Skin epidermis (tissue), 12 donors: ENCODE data around the gene MAPK4.
A peak's percentile ranks its signal among the peaks of the same experiment; 100 is the strongest.

Experiments used
- H3K27ac ChIP-seq, 21 experiments: fragments of 200-600 bp; sonication (generic) in 11 of 21; one replicate each; pipeline ENCODE4 v1.5.0; 2020; ENCODE audit warnings: mild to moderate bottlenecking in 3 of 21, inconsistent platforms in 2 of 21, moderate library complexity in 2 of 21
- H3K4me3 ChIP-seq, 7 experiments: fragments of 200-600 bp; sonication (generic) in 2 of 7; one replicate each; pipeline ENCODE4 v1.5.0; 2020; ENCODE audit warnings: inconsistent platforms in 2 of 7, mild to moderate bottlenecking in 2 of 7, moderate library complexity in 1 of 7

Gene MAPK4

DNA sequence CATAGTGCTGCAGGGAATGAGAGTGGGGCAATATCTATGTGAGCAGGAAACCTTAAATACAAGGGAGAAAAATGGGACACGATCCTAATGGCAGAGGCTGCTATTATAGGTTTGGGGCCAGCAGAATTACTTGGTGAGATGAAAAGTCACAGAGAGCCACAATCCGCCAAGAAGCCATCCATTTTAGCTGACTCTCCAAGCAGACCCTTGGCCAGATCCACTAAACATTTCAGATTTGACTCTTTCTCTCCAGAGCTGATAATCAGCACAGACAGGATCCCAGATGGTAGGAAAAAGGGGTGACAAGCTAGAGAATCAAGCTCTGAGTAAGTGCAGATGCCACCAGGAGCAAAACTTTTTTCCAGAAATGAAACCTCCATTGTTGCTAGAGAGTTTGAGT is 61.5 kb downstream of the MAPK4 start:
- Histone ChIP-seq H3K27ac (no peak overlapping the region), H3K4me3 (no peak overlapping the region)

- Histone ChIP-seq H3K4me3 (no peak overlapping the region), H3K27ac (no peak overlapping the region)
Measured at GRCh38 chr18:50622320-50622719, 62.4 kb downstream of the MAPK4 start.

DNA sequence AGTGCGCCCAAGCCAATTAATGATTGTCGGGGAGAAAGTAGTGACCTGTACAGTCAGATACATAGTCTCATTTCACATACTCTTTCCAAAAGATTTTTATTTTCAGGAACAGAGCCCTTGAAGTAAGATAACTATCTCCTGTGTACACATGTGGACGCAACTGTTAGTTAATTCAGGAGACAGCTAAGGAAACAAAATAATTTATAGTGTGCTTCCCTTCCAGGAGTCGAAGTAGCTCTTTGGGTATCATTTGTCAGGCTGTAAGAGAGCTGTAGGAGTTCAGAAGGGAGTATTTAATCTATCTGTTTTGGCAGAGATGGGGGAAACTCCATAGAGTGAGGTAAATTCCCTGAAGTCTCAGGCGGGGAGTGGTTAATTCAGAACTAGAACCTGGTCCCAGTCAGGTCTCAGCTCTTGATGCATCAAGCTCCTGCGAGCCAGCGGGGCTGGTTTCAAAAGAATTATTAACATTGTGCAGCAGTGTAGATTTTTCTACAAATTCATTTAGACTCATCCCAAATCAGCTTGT is 63.0 kb downstream of the MAPK4 start:
- Histone ChIP-seq H3K27ac (no peak overlapping the region), H3K4me3 (no peak overlapping the region)

GRCh38 chr18:50623694-50624352 is 63.9 kb downstream of the MAPK4 start:
- Histone ChIP-seq H3K4me3 (no peak overlapping the region), H3K27ac (no peak overlapping the region)

GRCh38 chr18:50624981-50625380 is 65.1 kb downstream of the MAPK4 start:
- no peak overlapping the region for H3K27ac ChIP-seq
- H3K4me3 ChIP-seq = no peak overlapping the region

- no peak overlapping the region for H3K4me3 ChIP-seq
- H3K27ac ChIP-seq = no peak overlapping the region
Measured at GRCh38 chr18:50626317-50626716, 66.4 kb downstream of the MAPK4 start.

- Histone ChIP-seq H3K4me3 (no peak overlapping the region), H3K27ac (no peak overlapping the region)
Measured at GRCh38 chr18:50627594-50628532, 68.0 kb downstream of the MAPK4 start.

DNA sequence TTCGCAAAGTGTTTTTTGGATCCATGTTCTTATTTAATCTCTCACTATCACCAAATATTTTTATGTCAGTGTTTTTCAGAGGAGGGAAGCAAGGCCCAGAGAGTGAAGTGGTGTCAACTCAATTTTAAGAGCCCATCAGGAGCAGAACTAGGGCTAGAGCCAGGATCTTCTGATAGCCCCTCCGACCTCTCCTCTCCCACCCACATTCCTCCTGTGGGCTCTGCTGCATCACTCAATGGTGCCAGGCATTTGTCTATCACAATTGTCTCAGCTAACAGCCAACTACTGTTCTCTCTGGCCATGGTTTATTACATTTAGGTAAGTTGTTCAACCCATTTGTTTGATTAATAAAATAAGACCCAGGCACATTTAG is 68.6 kb downstream of the MAPK4 start:
- H3K4me3 ChIP-seq = no peak overlapping the region
- H3K27ac ChIP-seq = no peak overlapping the region

DNA sequence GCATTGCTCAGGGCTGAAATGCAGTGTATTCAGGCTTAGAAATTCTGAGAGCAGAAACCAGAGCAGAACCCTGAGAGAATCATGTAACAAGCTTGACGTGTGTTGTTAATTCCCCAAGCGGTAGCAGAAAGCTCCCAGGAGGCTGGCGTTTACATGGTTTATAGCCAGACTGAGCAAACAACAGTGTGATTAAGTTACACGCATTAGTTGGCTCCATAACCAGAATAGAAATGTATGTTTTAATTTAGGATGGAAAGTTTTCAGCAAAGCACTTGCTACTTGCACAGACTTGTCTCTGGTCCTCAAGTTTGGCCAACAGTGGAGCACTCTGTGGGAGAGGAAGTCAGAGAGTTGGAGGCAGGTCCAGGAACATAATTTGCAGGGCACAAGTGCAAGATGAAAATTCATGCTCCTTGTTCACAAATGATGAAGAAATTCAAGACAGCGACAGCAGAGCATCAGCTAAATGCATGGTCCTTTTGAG is 69.3 kb downstream of the MAPK4 start:
- no peak overlapping the region for H3K4me3 ChIP-seq
- no peak overlapping the region for H3K27ac ChIP-seq

- Histone ChIP-seq H3K4me3 (no peak overlapping the region), H3K27ac (no peak overlapping the region)
Measured at GRCh38 chr18:50630895-50631294, 71.0 kb downstream of the MAPK4 start.

DNA sequence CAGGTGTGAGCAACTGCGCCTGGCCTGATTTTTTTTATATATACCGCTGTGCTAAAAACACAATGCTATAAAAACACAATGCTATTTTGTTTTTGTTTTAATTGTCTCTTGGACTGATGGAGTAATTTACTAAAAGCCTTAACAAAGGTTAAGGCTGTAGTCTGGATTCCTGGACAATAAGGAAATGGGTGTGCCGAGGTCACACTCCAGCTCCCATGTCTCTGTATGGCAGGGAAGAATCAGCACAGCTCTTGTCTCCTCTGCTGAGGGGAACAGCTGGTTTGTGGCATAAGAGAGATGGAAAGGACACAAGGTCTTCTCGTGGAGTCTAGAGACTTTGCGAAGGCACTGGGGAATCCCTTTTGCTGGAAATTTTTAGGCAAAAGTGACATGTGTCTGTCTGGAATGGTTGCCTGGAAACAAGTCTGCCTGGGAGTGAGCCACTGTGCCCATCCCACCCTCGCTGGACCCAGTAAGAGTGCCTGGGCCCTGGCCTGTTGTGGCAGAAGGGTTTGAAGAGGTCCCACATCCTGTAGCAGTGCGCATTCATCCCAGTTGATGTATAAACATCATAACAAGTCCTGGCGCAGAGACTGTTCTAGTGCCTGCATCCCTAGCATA is 73.1 kb downstream of the MAPK4 start:
- Histone ChIP-seq H3K27ac (no peak overlapping the region), H3K4me3 (no peak overlapping the region)

- H3K4me3 ChIP-seq = no peak overlapping the region
- H3K27ac ChIP-seq = no peak overlapping the region
Measured at GRCh38 chr18:50633992-50634391, 74.1 kb downstream of the MAPK4 start.

- Histone ChIP-seq H3K4me3 (no peak overlapping the region), H3K27ac (no peak overlapping the region)
Measured at GRCh38 chr18:50636366-50637057, 76.6 kb downstream of the MAPK4 start.

DNA sequence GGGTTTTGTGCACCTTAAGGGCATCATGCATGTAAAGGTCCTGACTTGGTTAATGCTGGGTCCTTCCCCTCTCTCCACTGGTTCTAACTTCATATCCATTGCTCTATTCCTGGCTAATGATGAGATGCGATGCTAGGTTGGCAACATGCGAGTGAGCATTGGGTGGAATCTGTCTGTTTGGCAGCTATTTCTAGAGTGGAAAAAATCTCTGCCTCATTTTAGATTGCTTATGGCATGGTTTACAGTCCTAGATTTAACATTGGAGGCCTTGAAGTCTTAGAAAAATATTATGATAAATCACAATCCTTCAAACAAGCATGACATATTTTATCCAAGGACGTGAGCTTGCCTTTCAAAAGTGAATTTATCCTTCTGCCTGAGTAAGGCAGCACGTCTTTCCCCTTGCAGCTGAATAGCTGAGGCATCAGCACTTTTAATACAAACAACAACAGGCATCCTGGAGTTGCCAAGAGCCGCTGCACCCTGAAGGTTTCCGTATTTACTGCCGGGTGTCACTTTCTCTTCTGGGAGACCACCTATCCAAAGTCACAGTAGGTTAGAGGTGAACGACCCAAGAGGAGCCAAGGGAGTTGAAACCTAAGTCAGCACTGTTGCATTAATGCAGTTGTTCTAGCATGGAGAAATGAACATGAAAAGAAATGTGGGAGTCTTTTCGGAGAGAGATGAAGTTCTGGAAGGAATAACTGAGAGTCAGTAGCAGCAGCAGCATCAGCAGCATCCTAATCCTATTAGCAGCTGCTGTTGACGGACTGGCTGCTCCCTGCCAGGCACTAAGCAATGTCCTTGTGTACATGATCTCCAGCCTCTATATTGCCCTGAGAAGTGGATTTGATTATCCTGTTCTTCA is 78.4 kb downstream of the MAPK4 start:
- Histone ChIP-seq H3K4me3 (no peak overlapping the region), H3K27ac (peak overlapping the region in 1 of 21 experiments; percentile 25)

DNA sequence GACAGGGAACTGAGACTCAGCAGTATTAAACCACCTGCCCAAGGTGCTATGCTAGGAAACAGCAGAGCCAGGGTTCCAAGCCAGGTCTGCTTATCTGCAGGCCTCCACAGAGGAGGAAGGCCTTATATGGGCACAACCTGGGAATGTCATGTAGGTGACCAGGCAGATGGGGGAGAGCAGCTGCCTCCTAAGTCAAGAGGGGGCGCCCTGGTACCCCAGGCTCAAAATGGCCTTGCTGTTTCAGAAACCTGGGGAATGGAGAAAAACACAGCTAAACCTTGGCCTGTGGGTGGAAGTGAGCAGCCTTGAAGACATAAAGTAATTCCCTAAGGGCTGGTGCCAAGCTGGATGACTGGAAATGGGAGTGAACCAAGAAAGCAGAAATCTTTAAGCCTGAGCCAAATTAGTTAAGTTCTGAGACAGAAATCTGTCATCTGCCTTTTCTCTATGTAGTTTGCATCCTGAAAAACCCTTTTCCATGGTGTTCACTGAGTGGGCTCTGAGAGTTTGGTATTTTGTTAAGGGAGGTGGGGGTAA is 79.1 kb downstream of the MAPK4 start:
- Histone ChIP-seq H3K4me3 (no peak overlapping the region), H3K27ac (no peak overlapping the region)

DNA sequence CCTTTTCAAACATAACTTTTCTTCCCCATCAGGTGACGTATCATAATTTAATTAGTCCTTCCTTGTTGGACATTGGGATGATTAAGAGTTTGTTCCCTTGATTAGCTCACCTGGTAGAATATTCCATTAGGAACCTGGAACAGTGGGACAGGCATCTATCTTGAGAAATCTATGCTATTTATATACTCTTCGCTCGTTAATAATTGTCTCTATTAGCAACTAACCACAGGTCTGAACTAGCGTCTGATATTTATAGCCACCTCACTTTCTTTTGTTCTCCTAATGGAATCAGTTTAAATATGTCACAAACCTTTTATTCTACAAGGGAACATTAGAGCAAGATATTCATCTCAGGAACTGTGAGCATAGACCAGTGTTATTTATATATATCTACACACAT is 79.8 kb downstream of the MAPK4 start:
- no peak overlapping the region for H3K27ac ChIP-seq
- no peak overlapping the region for H3K4me3 ChIP-seq

DNA sequence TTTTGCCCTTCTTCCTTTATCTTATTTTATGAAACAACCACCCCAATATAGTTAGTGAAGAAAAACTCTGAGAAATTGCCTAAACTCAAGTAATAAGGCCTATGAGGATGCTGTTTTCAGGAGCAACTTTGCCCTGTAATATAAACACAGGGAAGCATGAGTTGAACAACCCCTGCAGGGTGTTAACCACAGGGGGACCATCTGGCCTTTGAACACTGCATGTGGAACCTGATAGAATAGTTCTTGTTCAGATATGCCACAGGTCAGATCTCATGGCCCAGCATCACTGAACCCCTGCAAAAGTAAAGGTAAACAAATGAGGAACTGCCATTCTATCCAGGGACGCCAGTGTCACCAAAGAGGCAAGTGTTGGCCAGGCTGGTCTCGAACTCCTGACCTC is 82.6 kb downstream of the MAPK4 start:
- Histone ChIP-seq H3K27ac (no peak overlapping the region), H3K4me3 (no peak overlapping the region)

DNA sequence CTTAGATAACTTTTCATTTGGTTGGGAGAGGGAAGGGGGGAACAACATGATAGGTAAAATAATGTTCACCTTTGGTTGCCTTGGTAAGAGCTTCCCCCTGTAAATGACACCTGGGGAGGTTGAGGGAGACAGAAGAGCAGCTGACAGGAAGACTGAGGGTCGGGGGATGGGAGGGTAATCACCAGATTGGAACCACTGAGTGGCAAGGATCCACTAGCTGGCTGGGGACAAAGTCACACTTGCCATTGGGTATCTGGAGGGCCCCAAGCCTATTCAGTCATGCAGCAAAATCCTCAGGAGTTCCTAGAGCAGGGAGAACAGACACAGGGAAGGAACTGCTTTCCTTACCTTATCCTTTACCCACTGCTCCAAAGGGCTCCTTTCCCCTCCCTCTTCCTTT is 84.3 kb downstream of the MAPK4 start:
- no peak overlapping the region for H3K4me3 ChIP-seq
- H3K27ac ChIP-seq = no peak overlapping the region

DNA sequence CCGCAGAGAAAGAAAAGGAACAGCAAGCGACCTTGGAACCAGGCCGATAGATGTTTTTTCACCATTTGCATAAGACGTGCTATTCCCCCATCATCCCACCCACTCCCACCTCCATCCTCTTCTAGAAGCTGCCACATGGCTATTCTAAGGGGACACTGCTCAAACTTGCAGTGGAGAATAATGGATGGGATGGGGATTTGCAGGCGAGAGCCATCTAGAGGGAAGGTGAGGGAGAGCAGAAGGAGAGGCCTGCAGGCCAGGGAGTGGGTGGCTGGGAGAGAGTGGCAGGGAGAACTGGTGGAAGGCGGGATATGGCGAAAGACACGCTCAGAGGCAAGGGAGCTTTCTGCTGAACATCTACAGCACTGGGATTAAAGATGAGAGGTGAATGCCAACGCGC is 84.9 kb downstream of the MAPK4 start:
- H3K4me3 ChIP-seq = no peak overlapping the region
- H3K27ac ChIP-seq = no peak overlapping the region
